ENCODE measurements around the gene MATCAP1. TPM values are rescaled to one million over a fixed set of nuclear protein-coding genes. Genes with fewer than 3 reads are reported as not detected.

Gene MATCAP1
- total RNA-seq, 4 donors from 2014 or later: 10.1 to 36.9 (median 12.5) TPM

- TF ChIP-seq CTCF (IDR thresholded peaks at IDR 0.05; ENCODE audit: low read depth): no peak
These were observed 34.3 kb downstream of the MATCAP1 start for GRCh38 chr16:67149276-67150046.

- no peak for TF ChIP-seq CTCF (IDR thresholded peaks at IDR 0.05; ENCODE audit: low read depth)
These were observed 35.0 kb downstream of the MATCAP1 start for GRCh38 chr16:67148656-67149275.

GRCh38 chr16:67148221-67148620 lies 35.5 kb downstream of the MATCAP1 start:
- TF ChIP-seq CTCF (IDR thresholded peaks at IDR 0.05; ENCODE audit: low read depth): no peak

GRCh38 chr16:67147437-67148140 lies 36.2 kb downstream of the MATCAP1 start:
- no peak for TF ChIP-seq CTCF (IDR thresholded peaks at IDR 0.05; ENCODE audit: low read depth)

- no peak for TF ChIP-seq CTCF (IDR thresholded peaks at IDR 0.05; ENCODE audit: low read depth)
These were observed 37.0 kb downstream of the MATCAP1 start for GRCh38 chr16:67146523-67147357.

GRCh38 chr16:67145746-67146145 lies 38.0 kb downstream of the MATCAP1 start:
- no peak for TF ChIP-seq CTCF (IDR thresholded peaks at IDR 0.05; ENCODE audit: low read depth)

Measured in subcutaneous adipose tissue (tissue), 4 donors.